Skeletal muscle satellite cell (primary cell): Measurements from ENCODE around the gene DNASE2B.

Experiments used
- H3K27me3 ChIP-seq: 2 replicates; pipeline ENCODE4 v1.7.0; 2013; ENCODE audit warnings: low read length; ENCODE audit not compliant: control insufficient read depth, insufficient read depth
- H3K36me3 ChIP-seq: 2 replicates; pipeline ENCODE4 v1.7.0; 2013; ENCODE audit warnings: mild to moderate bottlenecking, control low read depth, low read length; ENCODE audit not compliant: insufficient read depth
- H3K4me1 ChIP-seq: 2 replicates; pipeline ENCODE4 v1.7.0; 2013; ENCODE audit warnings: low read length; ENCODE audit not compliant: control insufficient read depth, insufficient read depth
- H3K4me2 ChIP-seq: 2 replicates; pipeline ENCODE4 v1.7.0; 2013; ENCODE audit warnings: mild to moderate bottlenecking, low read length
- H3K4me3 ChIP-seq: 2 replicates; pipeline ENCODE4 v1.7.0; 2013; ENCODE audit warnings: low read length
- H3K9ac ChIP-seq: 2 replicates; pipeline ENCODE4 v1.7.0; 2013; ENCODE audit warnings: mild to moderate bottlenecking, low read depth, low read length, moderate library complexity
- H3K9me3 ChIP-seq: replicated peaks from 2 replicates; pipeline ENCODE4 v1.7.0; 2013; ENCODE audit warnings: mild to moderate bottlenecking, control low read depth, low read length

Gene DNASE2B

GRCh38 chr1:84425150-84425896, 27.0 kb downstream of the DNASE2B start:
- Histone ChIP-seq H3K4me2 (no peak overlapping the region), H3K4me1 (no peaks in the 10 kb centered on the region), H3K27me3 (no peaks in the 10 kb centered on the region), H3K4me3 (no peak overlapping the region), H3K36me3 (no peaks in the 10 kb centered on the region), H3K9ac (no peak overlapping the region), H3K9me3 (no peaks in the 10 kb centered on the region)

GRCh38 chr1:84426376-84426775, 28.1 kb downstream of the DNASE2B start:
- Histone ChIP-seq H3K9ac (no peak overlapping the region), H3K27me3 (no peaks in the 10 kb centered on the region), H3K4me3 (no peak overlapping the region)

DNA sequence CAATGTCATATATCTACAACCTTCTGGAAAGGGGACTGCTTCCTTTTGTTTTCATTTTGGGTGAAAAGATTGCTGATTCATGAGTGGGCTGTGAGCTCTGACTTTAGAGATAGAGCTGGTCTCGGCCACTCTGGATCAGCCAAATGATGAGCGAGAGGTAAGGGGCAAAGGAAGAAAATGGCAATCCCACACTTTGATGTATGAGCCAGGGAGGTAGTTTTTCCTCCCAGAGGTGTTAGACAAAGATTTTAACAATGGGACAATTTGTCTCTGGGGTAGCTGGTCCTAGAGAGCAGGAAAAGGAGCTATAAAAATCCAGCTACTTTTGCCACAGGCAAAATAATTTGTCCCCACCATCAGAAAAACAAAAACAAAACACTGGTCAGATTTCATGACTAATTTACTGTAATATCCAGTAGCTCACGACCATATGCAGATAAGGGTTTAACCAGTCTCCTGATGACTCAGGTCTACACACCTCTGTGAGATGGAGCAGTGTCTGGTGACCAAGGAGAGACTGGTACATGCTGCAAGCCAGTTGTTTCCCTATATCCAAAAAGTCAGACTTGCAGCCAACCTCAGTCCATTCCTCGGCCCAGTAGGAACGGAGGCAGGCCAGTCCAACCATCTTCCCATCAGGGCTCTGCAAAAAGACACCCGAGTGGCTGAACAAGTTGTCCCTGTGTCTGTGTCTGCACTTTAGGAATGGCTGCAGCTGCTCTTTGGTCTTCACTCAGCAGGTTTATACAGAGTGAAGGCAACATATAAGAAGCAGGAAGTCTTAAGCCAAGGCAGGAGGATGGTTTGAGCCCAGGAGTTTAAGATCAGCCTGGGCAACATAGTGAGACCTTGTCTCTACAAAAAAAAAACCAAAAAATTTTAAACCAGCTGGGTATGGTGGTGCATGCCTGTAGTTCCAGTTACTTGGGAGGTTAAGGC, 29.2 kb downstream of the DNASE2B start:
- Histone ChIP-seq H3K36me3 (no peaks in the 10 kb centered on the region), H3K4me3 (no peak overlapping the region), H3K27me3 (no peaks in the 10 kb centered on the region), H3K4me2 (no peak overlapping the region), H3K4me1 (no peaks in the 10 kb centered on the region), H3K9me3 (no peaks in the 10 kb centered on the region), H3K9ac (no peak overlapping the region)

More at GRCh38 chr1:84426376-84426775, 28.1 kb downstream of the DNASE2B start:
- Histone ChIP-seq H3K9me3 (no peaks in the 10 kb centered on the region), H3K4me2 (no peak overlapping the region), H3K4me1 (no peaks in the 10 kb centered on the region), H3K36me3 (no peaks in the 10 kb centered on the region)

- Histone ChIP-seq H3K9ac (no peak overlapping the region), H3K27me3 (no peaks in the 10 kb centered on the region), H3K36me3 (no peaks in the 10 kb centered on the region), H3K4me3 (no peak overlapping the region), H3K4me1 (peaks cover 1% of the 10 kb centered on the region), H3K4me2 (no peak overlapping the region), H3K9me3 (no peaks in the 10 kb centered on the region)
These were observed 30.0 kb downstream of the DNASE2B start for GRCh38 chr1:84428235-84428634.

DNA sequence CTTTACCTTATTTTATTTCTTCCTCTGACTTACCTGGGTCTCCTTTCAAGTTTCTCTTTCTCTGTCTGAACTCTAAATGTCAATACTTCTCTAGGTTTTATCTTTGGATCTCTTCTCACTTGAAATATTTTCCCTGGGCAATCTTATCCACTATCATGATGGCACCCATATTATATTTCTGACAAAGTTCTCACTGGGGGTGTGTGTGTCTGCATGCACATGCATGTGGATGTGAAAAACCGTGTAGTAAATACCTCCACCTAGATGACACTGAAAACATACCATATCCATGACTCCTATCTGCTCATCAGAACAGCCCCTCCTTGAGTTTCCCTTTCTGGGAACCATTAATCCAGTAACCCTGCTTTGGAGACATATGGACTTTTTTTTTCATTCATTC, 30.9 kb downstream of the DNASE2B start:
- peaks cover 4% of the 10 kb centered on the region for H3K4me1 ChIP-seq
- H3K9me3 ChIP-seq: no peaks in the 10 kb centered on the region
- no peak overlapping the region for H3K9ac ChIP-seq
- no peak overlapping the region for H3K4me2 ChIP-seq
- H3K36me3 ChIP-seq: no peaks in the 10 kb centered on the region
- H3K4me3 ChIP-seq: no peak overlapping the region
- H3K27me3 ChIP-seq: no peaks in the 10 kb centered on the region

- Histone ChIP-seq H3K9ac (no peak overlapping the region), H3K4me2 (no peak overlapping the region), H3K36me3 (no peaks in the 10 kb centered on the region), H3K27me3 (no peaks in the 10 kb centered on the region), H3K9me3 (no peaks in the 10 kb centered on the region), H3K4me1 (peaks cover 4% of the 10 kb centered on the region), H3K4me3 (no peak overlapping the region)
These were observed 32.3 kb downstream of the DNASE2B start for GRCh38 chr1:84430546-84430945.

DNA sequence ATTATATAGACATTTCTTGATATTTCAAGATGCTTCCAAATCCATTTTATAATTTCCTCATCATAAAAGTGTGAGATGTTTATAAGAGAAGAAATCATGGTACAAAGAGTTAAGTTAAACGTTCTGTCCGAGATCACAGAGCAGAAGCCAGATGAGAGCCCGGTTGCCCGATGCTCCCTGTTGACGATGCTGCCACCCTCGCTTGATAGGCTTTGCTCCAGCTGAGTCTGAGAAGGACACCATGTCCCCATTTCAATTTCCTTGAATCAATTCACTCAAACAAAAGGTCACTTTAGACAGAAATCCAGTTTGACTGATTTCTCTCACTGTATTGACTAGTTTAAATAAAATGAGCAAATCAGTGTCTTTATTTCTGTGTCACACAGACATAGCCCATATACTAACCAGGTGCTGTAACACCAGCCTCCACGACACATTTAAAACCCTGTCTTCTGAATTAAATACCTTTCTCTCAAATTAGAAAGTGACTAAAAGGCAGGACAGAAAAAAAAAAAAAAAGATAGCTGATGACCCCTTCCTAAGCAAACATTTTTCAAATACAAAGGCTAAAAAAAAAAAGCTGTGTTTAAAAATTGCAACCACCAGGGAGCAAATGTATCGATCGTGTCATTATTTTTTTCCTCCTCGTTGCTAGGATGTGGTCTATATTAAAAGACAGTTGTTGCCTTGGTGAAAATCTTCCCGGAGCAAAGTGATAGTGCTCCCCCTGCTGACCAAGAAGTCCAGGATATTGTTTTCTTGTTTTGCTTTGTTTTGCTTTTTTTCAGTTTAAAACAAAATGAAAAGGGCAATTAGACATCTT, 35.2 kb downstream of the DNASE2B start:
- H3K4me3 ChIP-seq: peak overlapping the region; percentile 37
- peak overlapping the region; percentile 68 for H3K4me2 ChIP-seq
- H3K4me1 ChIP-seq: peaks cover 4% of the 10 kb centered on the region
- no peaks in the 10 kb centered on the region for H3K36me3 ChIP-seq
- H3K9me3 ChIP-seq: no peaks in the 10 kb centered on the region
- no peaks in the 10 kb centered on the region for H3K27me3 ChIP-seq
- H3K9ac ChIP-seq: peak overlapping the region; percentile 47

- H3K4me1 ChIP-seq: peaks cover 4% of the 10 kb centered on the region
- H3K27me3 ChIP-seq: no peaks in the 10 kb centered on the region
- H3K36me3 ChIP-seq: no peaks in the 10 kb centered on the region
- no peak overlapping the region for H3K4me3 ChIP-seq
- no peaks in the 10 kb centered on the region for H3K9me3 ChIP-seq
- no peak overlapping the region for H3K9ac ChIP-seq
- H3K4me2 ChIP-seq: no peak overlapping the region
These were observed 35.9 kb downstream of the DNASE2B start for GRCh38 chr1:84434081-84434769.

DNA sequence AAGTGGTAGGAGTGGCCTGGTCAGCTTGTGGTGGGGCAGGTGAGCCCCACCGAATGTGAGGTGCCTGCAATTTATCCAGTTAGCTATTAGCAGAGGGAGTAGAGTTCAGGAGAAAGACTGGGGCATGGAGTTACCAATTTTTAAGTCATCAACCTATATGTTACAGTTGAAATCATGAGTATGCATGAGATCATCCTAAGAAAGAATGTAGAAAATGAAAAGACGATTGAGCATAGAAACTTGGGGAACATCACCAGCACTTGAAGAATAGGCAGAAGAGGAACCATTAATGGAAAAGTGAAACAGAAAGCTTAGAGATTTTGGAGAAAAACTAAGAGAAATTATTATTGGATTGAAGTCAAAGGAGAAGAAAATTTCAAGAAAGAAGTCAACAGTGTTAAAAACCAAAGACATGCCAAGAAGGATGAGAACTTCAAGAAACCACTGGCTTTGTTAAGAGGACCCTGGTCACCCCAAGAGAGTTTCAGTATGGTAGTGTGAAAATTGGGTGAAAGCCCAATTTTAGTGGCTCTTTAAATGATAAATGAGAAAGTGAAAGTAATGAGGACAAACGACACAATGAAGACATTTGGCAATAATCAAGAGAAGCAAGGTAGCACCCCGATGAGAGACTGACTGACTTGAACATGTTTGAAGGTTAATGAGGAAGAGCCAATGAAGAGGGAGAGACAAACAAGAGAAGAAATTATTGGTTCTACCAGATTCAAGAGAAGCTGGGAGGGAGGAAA, 36.7 kb downstream of the DNASE2B start:
- Histone ChIP-seq H3K4me1 (peaks cover 4% of the 10 kb centered on the region), H3K9me3 (no peaks in the 10 kb centered on the region), H3K4me3 (no peak overlapping the region), H3K27me3 (no peaks in the 10 kb centered on the region), H3K36me3 (no peaks in the 10 kb centered on the region), H3K4me2 (no peak overlapping the region), H3K9ac (no peak overlapping the region)

GRCh38 chr1:84436876-84437655, 38.8 kb downstream of the DNASE2B start:
- Histone ChIP-seq H3K4me3 (no peak overlapping the region), H3K27me3 (no peaks in the 10 kb centered on the region), H3K9me3 (no peaks in the 10 kb centered on the region), H3K4me2 (no peak overlapping the region), H3K36me3 (no peaks in the 10 kb centered on the region), H3K4me1 (peaks cover 4% of the 10 kb centered on the region), H3K9ac (no peak overlapping the region)
